HCT116 (cell line): Measurements from ENCODE around the gene EYA4.
"Not testable (repeated sequence)": the region's sequence is repeated elsewhere in the genome, so short reads cannot be mapped to it uniquely, and the experiment has no call there.

ENCODE experiments used
- CEBPB ChIP-seq: IDR thresholded peaks from 2 replicates; pipeline ENCODE4 v1.6.1; 2012; ENCODE audit warnings: low read depth
- CTCF ChIP-seq, 3 experiments: fragments of 200-600 bp in 1 of 3; sonication (generic) in 1 of 3; IDR thresholded peaks in 2 of 3; conservative IDR thresholded peaks in 1 of 3; 2 replicates each; pipeline ENCODE4 v1.5.1; 2012 to 2017; ENCODE audit warnings: low read depth in 2 of 3, low read length in 2 of 3, antibody characterized with exemption in 1 of 3, borderline replicate concordance in 1 of 3, control low read depth in 1 of 3, mild to moderate bottlenecking in 1 of 3, mixed read lengths in 1 of 3, mixed run types in 1 of 3, moderate library complexity in 1 of 3; ENCODE audit not compliant: insufficient read depth in 1 of 3
- EZH2 ChIP-seq: fragments of 200-600 bp; sonication (generic); IDR thresholded peaks from 2 replicates; pipeline ENCODE4 v1.6.1; 2017; ENCODE audit warnings: antibody characterized with exemption, mixed run types
- EZH2phosphoT487 ChIP-seq: fragments of 200-600 bp; IDR thresholded peaks from 2 replicates; pipeline ENCODE4 v1.6.1; 2018; ENCODE audit warnings: antibody characterized with exemption, borderline replicate concordance
- POLR2A ChIP-seq: IDR thresholded peaks from 2 replicates; pipeline ENCODE4 v1.7.0; 2011; ENCODE audit warnings: borderline replicate concordance; ENCODE audit not compliant: insufficient read depth, insufficient read length; ENCODE audit errors: extremely low read depth
- POLR2AphosphoS5 ChIP-seq: IDR thresholded peaks from 2 replicates; pipeline ENCODE4 v1.6.1; 2011; ENCODE audit warnings: mild to moderate bottlenecking, low read depth, low read length, moderate library complexity
- RAD21 ChIP-seq: IDR thresholded peaks from 2 replicates; pipeline ENCODE4 v1.6.1; 2012; ENCODE audit warnings: low read depth, mild to moderate bottlenecking
- REST ChIP-seq: IDR thresholded peaks from 2 replicates; pipeline ENCODE4 v1.6.1; 2012; ENCODE audit warnings: low read depth
- SIN3A ChIP-seq: IDR thresholded peaks from 2 replicates; pipeline ENCODE4 v1.6.1; 2012; ENCODE audit warnings: low read depth
- SP1 ChIP-seq: IDR thresholded peaks from 2 replicates; pipeline ENCODE4 v1.6.1; 2012; ENCODE audit warnings: low read depth
- TCF7L2 ChIP-seq: IDR thresholded peaks from 2 replicates; pipeline ENCODE4 v1.7.0; 2011; ENCODE audit warnings: borderline replicate concordance, inconsistent platforms; ENCODE audit not compliant: insufficient read depth, insufficient read length; ENCODE audit errors: extremely low read depth
- YY1 ChIP-seq: IDR thresholded peaks from 2 replicates; pipeline ENCODE4 v1.6.1; 2011; ENCODE audit warnings: low read length, low read depth, moderate library complexity, mild to moderate bottlenecking; ENCODE audit not compliant: insufficient replicate concordance; ENCODE audit errors: extremely low read depth
- ZBTB33 ChIP-seq: IDR thresholded peaks from 2 replicates; pipeline ENCODE4 v1.6.1; 2011; ENCODE audit warnings: mild to moderate bottlenecking, low read length, moderate library complexity; ENCODE audit not compliant: insufficient replicate concordance; ENCODE audit errors: extremely low read depth
- ZNF274 ChIP-seq: fragments of 200-500 bp; sonication (Bioruptor generic); IDR thresholded peaks from 2 replicates; pipeline ENCODE4 v1.6.1; 2014; ENCODE audit warnings: mild to moderate bottlenecking, low read depth, low read length, inconsistent platforms

- not testable (repeated sequence) for TF ChIP-seq ZNF274; EZH2; CTCF (IDR thresholded peaks at IDR 0.05 in 2 of 3, conservative IDR thresholded peaks at IDR 0.05 in 1 of 3; ENCODE audit: borderline replicate concordance in 1 of 3, insufficient read depth in 1 of 3, low read depth in 2 of 3, low read length in 2 of 3); POLR2A; POLR2AphosphoS5; RAD21; SIN3A; SP1; REST; ZBTB33; YY1; CEBPB; TCF7L2; EZH2phosphoT487
Measured at GRCh38 chr6:133397601-133398000, 156.4 kb downstream of the EYA4 start.
